ENCODE measurements around the gene OR4D2. TPM values are rescaled to one million over a fixed set of nuclear protein-coding genes. Genes with fewer than 3 reads are reported as not detected.

The OR4D2 gene
- polyA plus RNA-seq (not detected in 2 replicates), polyA minus RNA-seq (not detected in 2 replicates)

DNA sequence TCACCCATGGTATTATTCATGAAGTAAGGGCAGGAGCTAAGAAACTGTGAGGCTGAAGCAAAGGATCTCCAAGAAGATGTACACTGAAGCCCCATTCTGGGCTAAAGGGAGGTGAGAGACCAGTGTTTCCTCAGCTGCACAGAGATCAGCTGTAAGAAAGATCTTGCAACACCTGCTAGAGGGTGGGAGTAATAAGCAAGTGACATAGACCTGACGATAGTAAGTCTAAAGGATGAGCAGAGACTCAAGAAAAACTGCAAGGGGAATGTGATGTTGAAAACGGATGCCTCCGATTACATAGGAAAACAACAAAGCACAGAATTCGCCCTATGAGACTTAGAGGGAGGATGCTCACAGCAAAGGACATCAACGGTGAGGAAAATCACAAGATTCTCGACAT lies at the start of gene OR4D2:
OR4D2 (plus strand) TSS at position 301 of the 400 bp plus-strand sequence. CDS start 2,674 bp downstream, outside the sequence.
- H3K27ac ChIP-seq (ENCODE audit: low read length): no peak within 1 kb of the TSS
- H3K9me2 ChIP-seq (ENCODE audit: insufficient read depth, low read length): no peaks in the 10 kb centered on the region
- H2AFZ ChIP-seq (ENCODE audit: low read depth, low read length): no peak within 1 kb of the TSS
- no peaks in the 10 kb centered on the region for H3F3A ChIP-seq (ENCODE audit: insufficient read depth, low read length, poor library complexity, severe bottlenecking)
- no peaks in the 10 kb centered on the region for H4K20me1 ChIP-seq (ENCODE audit: insufficient read depth)
- H3K4me3 ChIP-seq (ENCODE audit: low read length): no peak within 1 kb of the TSS
- H3K36me3 ChIP-seq (ENCODE audit: insufficient read depth, low read length): no peaks in the 10 kb centered on the region
- no peaks in the 10 kb centered on the region for H3K9me3 ChIP-seq (ENCODE audit: low read length)
- H3K27me3 ChIP-seq (ENCODE audit: insufficient read depth, low read depth, low read length): peaks cover 22% of the 10 kb centered on the region
- no peak within 1 kb of the TSS for H3K9ac ChIP-seq (ENCODE audit: low read length)
- no peak within 1 kb of the TSS for H3K4me2 ChIP-seq (ENCODE audit: low read length)
- H3K79me2 ChIP-seq (replicated peaks; ENCODE audit: insufficient read depth, low read length): no peaks in the 10 kb centered on the region
- no peak for TF ChIP-seq SMC3 (conservative IDR thresholded peaks at IDR 0.05; ENCODE audit: poor library complexity)

DNA sequence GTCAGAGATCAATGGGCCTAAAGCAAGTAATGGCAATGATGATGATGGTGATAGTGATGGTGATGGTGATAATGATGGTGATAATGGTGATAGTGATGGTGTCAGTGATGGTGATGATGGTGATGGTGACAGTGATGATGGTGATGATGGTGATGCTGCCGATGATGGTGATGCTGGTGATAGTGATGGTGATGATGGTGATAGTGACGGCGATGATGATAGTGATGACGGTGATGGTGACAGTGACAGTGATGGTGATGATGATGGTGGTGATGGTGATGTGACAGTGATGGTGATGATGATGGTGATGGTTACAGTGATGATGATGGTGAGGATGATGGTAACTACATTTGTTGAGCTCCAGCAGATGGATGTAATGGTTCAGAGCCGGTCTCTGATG lies 49.4 kb upstream of the OR4D2 start:
- no peaks in the 10 kb centered on the region for H4K20me1 ChIP-seq (ENCODE audit: insufficient read depth)

DNA sequence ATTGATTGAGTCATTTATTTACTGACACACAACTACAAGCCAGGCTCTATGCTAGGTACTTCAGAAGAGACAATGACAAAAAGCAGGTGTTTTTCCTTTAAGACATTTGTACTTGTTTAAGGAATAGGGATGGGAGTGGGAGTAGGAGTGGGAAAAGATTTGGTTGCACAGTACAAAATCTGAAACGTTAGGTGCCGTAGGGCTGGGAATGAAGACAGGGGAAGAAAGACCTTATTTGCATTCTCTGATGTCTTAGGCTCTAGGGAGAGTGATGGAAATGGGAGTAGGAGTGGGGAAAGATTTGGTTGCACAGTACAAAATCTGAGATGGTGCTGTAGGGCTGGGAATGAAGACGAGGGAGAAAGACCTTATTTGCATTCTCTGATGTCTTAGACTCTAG lies 47.3 kb upstream of the OR4D2 start:
- peaks cover 16% of the 10 kb centered on the region for H3K27me3 ChIP-seq (ENCODE audit: insufficient read depth, low read depth, low read length)
- no peaks in the 10 kb centered on the region for H3K36me3 ChIP-seq (ENCODE audit: insufficient read depth, low read length)

More for the DNA sequence above, 49.4 kb upstream of the OR4D2 start:
- Histone ChIP-seq H3K36me3 (ENCODE audit: insufficient read depth, low read length) (no peaks in the 10 kb centered on the region), H3F3A (ENCODE audit: insufficient read depth, low read length, poor library complexity, severe bottlenecking) (no peaks in the 10 kb centered on the region), H3K9ac (ENCODE audit: low read length) (no peak overlapping the region), H3K4me3 (ENCODE audit: low read length) (no peak overlapping the region), H3K4me2 (ENCODE audit: low read length) (no peak overlapping the region), H2AFZ (ENCODE audit: low read depth, low read length) (no peak overlapping the region), H3K9me2 (ENCODE audit: insufficient read depth, low read length) (no peaks in the 10 kb centered on the region), H3K27me3 (ENCODE audit: insufficient read depth, low read depth, low read length) (peaks cover 16% of the 10 kb centered on the region), H3K79me2 (replicated peaks; ENCODE audit: insufficient read depth, low read length) (no peaks in the 10 kb centered on the region), H3K27ac (ENCODE audit: low read length) (no peak overlapping the region), H3K9me3 (ENCODE audit: low read length) (no peaks in the 10 kb centered on the region)
- no peak for TF ChIP-seq SMC3 (conservative IDR thresholded peaks at IDR 0.05; ENCODE audit: poor library complexity)

More for the DNA sequence above, 47.3 kb upstream of the OR4D2 start:
- Histone ChIP-seq H3K9ac (ENCODE audit: low read length) (no peak overlapping the region), H3K27ac (ENCODE audit: low read length) (no peak overlapping the region), H3K4me3 (ENCODE audit: low read length) (no peak overlapping the region), H3K9me2 (ENCODE audit: insufficient read depth, low read length) (no peaks in the 10 kb centered on the region), H3K9me3 (ENCODE audit: low read length) (no peaks in the 10 kb centered on the region), H3K4me2 (ENCODE audit: low read length) (no peak overlapping the region), H2AFZ (ENCODE audit: low read depth, low read length) (no peak overlapping the region), H3F3A (ENCODE audit: insufficient read depth, low read length, poor library complexity, severe bottlenecking) (no peaks in the 10 kb centered on the region), H4K20me1 (ENCODE audit: insufficient read depth) (no peaks in the 10 kb centered on the region), H3K79me2 (replicated peaks; ENCODE audit: insufficient read depth, low read length) (no peaks in the 10 kb centered on the region)
- no peak for TF ChIP-seq SMC3 (conservative IDR thresholded peaks at IDR 0.05; ENCODE audit: poor library complexity)
- no peak for TF ChIP-seq MXI1 (conservative IDR thresholded peaks at IDR 0.05; ENCODE audit: poor library complexity, severe bottlenecking)
- TF ChIP-seq, protein P1, sequence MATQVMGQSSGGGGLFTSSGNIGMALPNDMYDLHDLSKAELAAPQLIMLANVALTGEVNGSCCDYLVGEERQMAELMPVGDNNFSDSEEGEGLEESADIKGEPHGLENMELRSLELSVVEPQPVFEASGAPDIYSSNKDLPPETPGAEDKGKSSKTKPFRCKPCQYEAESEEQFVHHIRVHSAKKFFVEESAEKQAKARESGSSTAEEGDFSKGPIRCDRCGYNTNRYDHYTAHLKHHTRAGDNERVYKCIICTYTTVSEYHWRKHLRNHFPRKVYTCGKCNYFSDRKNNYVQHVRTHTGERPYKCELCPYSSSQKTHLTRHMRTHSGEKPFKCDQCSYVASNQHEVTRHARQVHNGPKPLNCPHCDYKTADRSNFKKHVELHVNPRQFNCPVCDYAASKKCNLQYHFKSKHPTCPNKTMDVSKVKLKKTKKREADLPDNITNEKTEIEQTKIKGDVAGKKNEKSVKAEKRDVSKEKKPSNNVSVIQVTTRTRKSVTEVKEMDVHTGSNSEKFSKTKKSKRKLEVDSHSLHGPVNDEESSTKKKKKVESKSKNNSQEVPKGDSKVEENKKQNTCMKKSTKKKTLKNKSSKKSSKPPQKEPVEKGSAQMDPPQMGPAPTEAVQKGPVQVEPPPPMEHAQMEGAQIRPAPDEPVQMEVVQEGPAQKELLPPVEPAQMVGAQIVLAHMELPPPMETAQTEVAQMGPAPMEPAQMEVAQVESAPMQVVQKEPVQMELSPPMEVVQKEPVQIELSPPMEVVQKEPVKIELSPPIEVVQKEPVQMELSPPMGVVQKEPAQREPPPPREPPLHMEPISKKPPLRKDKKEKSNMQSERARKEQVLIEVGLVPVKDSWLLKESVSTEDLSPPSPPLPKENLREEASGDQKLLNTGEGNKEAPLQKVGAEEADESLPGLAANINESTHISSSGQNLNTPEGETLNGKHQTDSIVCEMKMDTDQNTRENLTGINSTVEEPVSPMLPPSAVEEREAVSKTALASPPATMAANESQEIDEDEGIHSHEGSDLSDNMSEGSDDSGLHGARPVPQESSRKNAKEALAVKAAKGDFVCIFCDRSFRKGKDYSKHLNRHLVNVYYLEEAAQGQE (IDR thresholded peaks at IDR 0.05; ENCODE audit: borderline replicate concordance): no peak
- no peak for TF ChIP-seq EZH2 (IDR thresholded peaks at IDR 0.05; ENCODE audit: borderline replicate concordance, insufficient read depth, low read length, poor library complexity, severe bottlenecking)
- TF ChIP-seq RAD21 (conservative IDR thresholded peaks at IDR 0.05): no peak
- TF ChIP-seq, protein P2, sequence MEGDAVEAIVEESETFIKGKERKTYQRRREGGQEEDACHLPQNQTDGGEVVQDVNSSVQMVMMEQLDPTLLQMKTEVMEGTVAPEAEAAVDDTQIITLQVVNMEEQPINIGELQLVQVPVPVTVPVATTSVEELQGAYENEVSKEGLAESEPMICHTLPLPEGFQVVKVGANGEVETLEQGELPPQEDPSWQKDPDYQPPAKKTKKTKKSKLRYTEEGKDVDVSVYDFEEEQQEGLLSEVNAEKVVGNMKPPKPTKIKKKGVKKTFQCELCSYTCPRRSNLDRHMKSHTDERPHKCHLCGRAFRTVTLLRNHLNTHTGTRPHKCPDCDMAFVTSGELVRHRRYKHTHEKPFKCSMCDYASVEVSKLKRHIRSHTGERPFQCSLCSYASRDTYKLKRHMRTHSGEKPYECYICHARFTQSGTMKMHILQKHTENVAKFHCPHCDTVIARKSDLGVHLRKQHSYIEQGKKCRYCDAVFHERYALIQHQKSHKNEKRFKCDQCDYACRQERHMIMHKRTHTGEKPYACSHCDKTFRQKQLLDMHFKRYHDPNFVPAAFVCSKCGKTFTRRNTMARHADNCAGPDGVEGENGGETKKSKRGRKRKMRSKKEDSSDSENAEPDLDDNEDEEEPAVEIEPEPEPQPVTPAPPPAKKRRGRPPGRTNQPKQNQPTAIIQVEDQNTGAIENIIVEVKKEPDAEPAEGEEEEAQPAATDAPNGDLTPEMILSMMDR (IDR thresholded peaks at IDR 0.05; ENCODE audit: poor library complexity, severe bottlenecking): no peak
- TF ChIP-seq POLR2AphosphoS5 (IDR thresholded peaks at IDR 0.05): no peak
- no peak for TF ChIP-seq EP300 (conservative IDR thresholded peaks at IDR 0.05; ENCODE audit: poor library complexity, severe bottlenecking)
- no peak for TF ChIP-seq TAF1 (IDR thresholded peaks at IDR 0.05; ENCODE audit: low read depth)

All from neural cell (in vitro differentiated cells).